Muscle of leg (tissue), 11 donors: ENCODE results near the gene GPR4. TPM values are rescaled to one million over a fixed set of nuclear protein-coding genes. Genes with fewer than 3 reads are reported as not detected.
A peak's percentile ranks its signal among the peaks of the same experiment; 100 is the strongest.

ENCODE experiments used
- DNase-seq: peaks from one replicate; pipeline ENCODE4 v3.0.0; 2013
- H3K27ac ChIP-seq: one replicate; pipeline ENCODE4 v1.5.1; 2013; ENCODE audit warnings: mild to moderate bottlenecking, low read length, control low read depth
- H3K27me3 ChIP-seq: one replicate; pipeline ENCODE4 v1.6.1; 2013; ENCODE audit warnings: low read length; ENCODE audit not compliant: control insufficient read depth, insufficient read depth
- H3K36me3 ChIP-seq: one replicate; pipeline ENCODE4 v1.6.1; 2013; ENCODE audit warnings: low read length; ENCODE audit not compliant: control insufficient read depth, insufficient read depth
- H3K4me1 ChIP-seq: one replicate; pipeline ENCODE4 v1.6.1; 2013; ENCODE audit warnings: low read length; ENCODE audit not compliant: control insufficient read depth, insufficient read depth
- H3K4me3 ChIP-seq: one replicate; pipeline ENCODE4 v1.5.1; 2013; ENCODE audit warnings: low read length, control low read depth
- H3K9me3 ChIP-seq: replicated peaks from 2 replicates; pipeline ENCODE4 v1.6.1; 2013; ENCODE audit warnings: low read depth, low read length; ENCODE audit not compliant: control insufficient read depth
- WGBS: methylation state at CpG from one replicate; pipeline ENCODE4 v1.1.5; 2013; ENCODE audit warnings: missing lambda C conversion rate; ENCODE audit not compliant: insufficient coverage; 5-methylcytosine and 5-hydroxymethylcytosine counted together
- polyA plus RNA-seq, 8 donors: library from polyadenylated mRNA; unstranded; fragments of 120-200 nt; gene quantifications; one replicate each; pipeline versions ENCODE4 v1.2.1 to v1.2.3, GENCODE V29; 2013; ENCODE audit warnings: inconsistent platforms in 1 of 8, low replicate concordance in 1 of 8; ENCODE audit not compliant: insufficient read length in 8 of 8, insufficient read depth in 1 of 8
- total RNA-seq: library from RNA; stranded (reverse); fragments of 120-200 nt; gene quantifications from one replicate; pipeline ENCODE4 v1.2.4, GENCODE V29; 2013

GPR4 gene
- total and polyA plus RNA-seq, 9 donors: 0.44 to 3.2 (median 2.1) TPM

- H3K36me3 ChIP-seq: no peaks in the 10 kb centered on the region
- H3K27ac ChIP-seq: no peak overlapping the region
- DNase-seq: no peak
- H3K27me3 ChIP-seq: peaks cover 23% of the 10 kb centered on the region
- no peaks in the 10 kb centered on the region for H3K9me3 ChIP-seq
- 69% methylated on average over 3 of the region's 4 CpGs for WGBS
- H3K4me1 ChIP-seq: peaks cover 5% of the 10 kb centered on the region
- H3K4me3 ChIP-seq: no peak overlapping the region
Observed at GRCh38 chr19:45589768-45590167, 12.2 kb downstream of the GPR4 start.

DNA sequence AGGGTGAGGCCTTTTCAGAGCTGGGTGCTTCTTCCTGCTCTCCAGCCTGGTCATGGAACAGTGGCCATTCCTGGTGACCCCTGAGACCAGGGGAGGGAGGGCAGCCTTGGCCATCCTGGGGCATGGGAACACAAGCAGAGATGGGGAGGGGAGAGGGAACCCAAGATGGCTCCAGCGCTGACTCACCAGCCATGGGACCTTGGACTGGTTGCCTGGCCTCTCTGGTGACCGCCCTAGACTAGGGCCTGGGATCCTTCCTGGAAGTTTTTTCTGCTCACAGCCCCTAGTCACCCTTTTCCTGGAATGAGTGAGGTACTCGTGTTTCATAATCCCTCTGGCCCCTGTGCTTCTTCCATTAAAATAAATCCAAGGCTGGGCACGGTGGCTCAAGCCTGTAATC is 14.1 kb downstream of the GPR4 start:
- H3K27me3 ChIP-seq: peaks cover 21% of the 10 kb centered on the region
- no peaks in the 10 kb centered on the region for H3K9me3 ChIP-seq
- H3K27ac ChIP-seq: no peak overlapping the region
- H3K4me3 ChIP-seq: no peak overlapping the region
- WGBS: no CpG with 5 or more reads among the region's 4 CpGs
- H3K36me3 ChIP-seq: no peaks in the 10 kb centered on the region
- DNase-seq: no peak
- peaks cover 12% of the 10 kb centered on the region for H3K4me1 ChIP-seq

DNA sequence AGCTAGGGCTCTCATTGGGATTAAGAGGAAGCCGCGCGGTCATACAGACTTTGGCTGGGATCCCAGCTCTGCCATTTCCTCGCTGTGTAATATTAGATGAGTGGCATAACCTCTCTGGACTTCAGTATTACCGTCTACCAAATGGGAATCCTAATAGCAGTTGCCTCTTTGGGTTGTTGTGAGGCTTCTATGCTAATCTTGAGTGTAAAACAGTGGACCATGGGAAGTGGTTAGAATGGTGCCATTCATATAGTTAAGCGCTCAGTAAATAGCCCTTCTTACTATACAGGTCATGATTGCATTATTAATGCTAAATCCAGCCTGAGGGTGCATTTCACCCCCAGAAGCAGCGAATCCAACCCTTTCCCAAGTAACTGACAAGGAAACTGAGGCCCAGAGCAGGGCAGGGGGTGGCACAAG is 16.8 kb downstream of the GPR4 start:
- Histone ChIP-seq H3K4me1 (peaks cover 12% of the 10 kb centered on the region), H3K36me3 (no peaks in the 10 kb centered on the region)
- no peak for DNase-seq

GRCh38 chr19:45584332-45585157 is 17.5 kb downstream of the GPR4 start, which contains the start of gene OPA3:
Gene OPA3, minus strand, starts transcription at chr19:45584802. Its CDS starts 38 bp downstream, at chr19:45584764.
- 0% methylated on average over 50 of the region's 63 CpGs for WGBS
- Histone ChIP-seq H3K4me3 (peak within 1 kb of the TSS; percentile 95), H3K9me3 (no peaks in the 10 kb centered on the region), H3K36me3 (no peaks in the 10 kb centered on the region), H3K27ac (peak within 1 kb of the TSS; percentile 99), H3K4me1 (peaks cover 12% of the 10 kb centered on the region), H3K27me3 (no peaks in the 10 kb centered on the region)
- DNase-seq: peak; percentile 100

More for the DNA sequence above, 16.8 kb downstream of the GPR4 start:
- Histone ChIP-seq H3K27ac (peak overlapping the region; percentile 98), H3K9me3 (no peaks in the 10 kb centered on the region), H3K27me3 (no peaks in the 10 kb centered on the region), H3K4me3 (peak overlapping the region; percentile 83)
- WGBS: 4% methylated on average over 4 of the region's 7 CpGs

- no peaks in the 10 kb centered on the region for H3K9me3 ChIP-seq
- no peaks in the 10 kb centered on the region for H3K36me3 ChIP-seq
- DNase-seq: no peak
- 89% methylated on average over 6 of the region's 7 CpGs for WGBS
- no peaks in the 10 kb centered on the region for H3K27me3 ChIP-seq
- no peak overlapping the region for H3K4me3 ChIP-seq
- H3K4me1 ChIP-seq: peaks cover 18% of the 10 kb centered on the region
- no peak overlapping the region for H3K27ac ChIP-seq
Observed at GRCh38 chr19:45581576-45581975, 20.4 kb downstream of the GPR4 start.

DNA sequence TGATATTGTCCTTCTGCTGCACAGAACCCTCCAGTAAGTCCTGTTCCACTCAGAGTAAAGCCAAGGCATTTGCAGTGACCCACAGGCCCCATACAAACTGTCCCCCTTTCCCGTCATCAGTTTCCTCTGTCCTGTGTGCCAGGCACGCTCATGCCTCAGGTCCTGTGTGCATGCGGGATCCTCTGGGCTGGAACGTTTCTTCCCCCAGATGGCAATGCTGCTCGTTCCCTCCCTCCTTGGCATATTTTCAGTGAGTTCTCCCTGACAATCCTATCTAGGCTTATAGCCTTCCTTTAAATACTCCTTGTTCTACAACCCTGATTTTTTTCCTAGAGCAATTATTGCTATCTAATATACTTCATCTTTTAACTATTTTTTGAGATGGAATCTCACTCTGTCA is 23.2 kb downstream of the GPR4 start:
- no peak for DNase-seq
- H3K36me3 ChIP-seq: no peaks in the 10 kb centered on the region
- H3K4me3 ChIP-seq: no peak overlapping the region
- peaks cover 15% of the 10 kb centered on the region for H3K4me1 ChIP-seq
- H3K9me3 ChIP-seq: no peaks in the 10 kb centered on the region
- H3K27me3 ChIP-seq: no peaks in the 10 kb centered on the region
- 63% methylated on average over 5 of the region's 5 CpGs for WGBS
- H3K27ac ChIP-seq: no peak overlapping the region

- DNase-seq: no peak
- Histone ChIP-seq H3K4me1 (peaks cover 9% of the 10 kb centered on the region), H3K27me3 (no peaks in the 10 kb centered on the region), H3K4me3 (no peak overlapping the region), H3K36me3 (no peaks in the 10 kb centered on the region), H3K9me3 (no peaks in the 10 kb centered on the region), H3K27ac (peak overlapping the region; percentile 42)
- WGBS: 52% methylated on average over 3 of the region's 11 CpGs
Observed at GRCh38 chr19:45577111-45577905, 24.7 kb downstream of the GPR4 start.

GRCh38 chr19:45576682-45577081 is 25.3 kb downstream of the GPR4 start:
- Histone ChIP-seq H3K27me3 (no peaks in the 10 kb centered on the region), H3K36me3 (no peaks in the 10 kb centered on the region), H3K27ac (no peak overlapping the region), H3K4me1 (peaks cover 9% of the 10 kb centered on the region), H3K4me3 (no peak overlapping the region), H3K9me3 (no peaks in the 10 kb centered on the region)
- 52% methylated on average over 2 of the region's 3 CpGs for WGBS
- no peak for DNase-seq

- Histone ChIP-seq H3K27ac (no peak overlapping the region), H3K9me3 (peaks cover 2% of the 10 kb centered on the region), H3K36me3 (no peaks in the 10 kb centered on the region), H3K27me3 (no peaks in the 10 kb centered on the region), H3K4me3 (no peak overlapping the region), H3K4me1 (peaks cover 11% of the 10 kb centered on the region)
- WGBS: 80% methylated on average over 1 of the region's 5 CpGs
- DNase-seq: no peak
Observed at GRCh38 chr19:45575216-45575615, 26.8 kb downstream of the GPR4 start.

DNA sequence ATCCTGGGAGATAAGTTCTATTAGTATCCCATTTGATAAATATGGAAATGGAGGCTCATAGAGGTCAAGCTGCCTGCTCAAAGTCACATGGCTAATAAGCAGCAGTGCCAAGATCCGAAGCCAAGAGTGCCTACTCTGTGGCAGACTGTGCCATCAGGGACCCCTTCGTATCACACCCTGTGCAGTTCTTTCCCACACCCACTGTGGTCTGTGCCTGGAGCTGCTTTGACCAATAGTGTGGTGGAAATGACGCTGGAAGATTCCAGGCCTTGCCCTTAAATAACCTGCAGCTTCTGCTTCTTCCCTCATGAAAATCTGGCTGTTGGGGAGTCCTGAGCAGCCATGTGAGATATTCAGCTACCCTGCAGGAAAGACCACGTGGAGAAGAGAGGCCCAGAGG is 27.5 kb downstream of the GPR4 start:
- no peak overlapping the region for H3K27ac ChIP-seq
- H3K9me3 ChIP-seq: peaks cover 2% of the 10 kb centered on the region
- H3K4me3 ChIP-seq: no peak overlapping the region
- H3K36me3 ChIP-seq: no peaks in the 10 kb centered on the region
- WGBS: 67% methylated on average over 2 of the region's 4 CpGs
- no peak for DNase-seq
- no peaks in the 10 kb centered on the region for H3K27me3 ChIP-seq
- peaks cover 11% of the 10 kb centered on the region for H3K4me1 ChIP-seq
